SK-N-SH (cell line): ENCODE measurements around the gene APOL2. TPM values are rescaled to one million over a fixed set of nuclear protein-coding genes. Genes with fewer than 3 reads are reported as not detected.
"Not testable (repeated sequence)": the region's sequence is repeated elsewhere in the genome, so short reads cannot be mapped to it uniquely, and the experiment has no call there.

Experiments
- CTCF ChIA-PET: fragments of 300-600, 350-600 bp; formaldehyde crosslinking; extraction: SDS; loops from one replicate; lab custom pipeline; 2021; lab: Yijun Ruan, JAX
- POLR2A ChIA-PET: fragments of 350-600 bp; sonication (Branson Sonifier 250); formaldehyde crosslinking; extraction: SDS; loops from one replicate; lab custom pipeline; 2020; ENCODE audit warnings: antibody characterized with exemption, inconsistent platforms; lab: Yijun Ruan, JAX
- DNase-seq: peaks from one replicate; pipeline ENCODE4 v3.0.0; 2012
- H2AFZ ChIP-seq: fragments of 200-600 bp; sonication (generic); 2 replicates; pipeline ENCODE4 v1.8.1; 2016; ENCODE audit warnings: antibody characterized with exemption, mild to moderate bottlenecking, low read depth
- H3F3A ChIP-seq: fragments of 200-600 bp; sonication (generic); replicated peaks from 2 replicates; pipeline ENCODE3; 2016; ENCODE audit warnings: antibody characterized with exemption, mild to moderate bottlenecking; ENCODE audit not compliant: insufficient read depth
- H3K27ac ChIP-seq, 2 experiments: fragments of 200-500 bp in 1 of 2; fragments of 200-600 bp in 1 of 2; sonication (Bioruptor generic) in 1 of 2; sonication (generic), shearing (Covaris generic) in 1 of 2; 2 replicates each; pipeline versions ENCODE4 v1.5.1 to v1.6.1; 2014 to 2016; ENCODE audit warnings: low read depth in 2 of 2, inconsistent platforms in 1 of 2, low read length in 1 of 2, mild to moderate bottlenecking in 1 of 2, mixed read lengths in 1 of 2
- H3K27me3 ChIP-seq: fragments of 200-600 bp; sonication (generic), shearing (Covaris generic); 2 replicates; pipeline ENCODE4 v1.6.1; 2016; ENCODE audit warnings: mixed run types; ENCODE audit not compliant: insufficient read depth
- H3K36me3 ChIP-seq, 2 experiments: fragments of 200-500 bp in 1 of 2; fragments of 200-600 bp in 1 of 2; sonication (Bioruptor generic) in 1 of 2; sonication (generic) in 1 of 2; replicated peaks in 1 of 2; 2 replicates each; pipeline versions ENCODE3 to v1.5.1; 2014 to 2016; ENCODE audit warnings: low read length in 1 of 2, mild to moderate bottlenecking in 1 of 2; ENCODE audit not compliant: insufficient read depth in 2 of 2, control insufficient read depth in 1 of 2
- H3K4me1 ChIP-seq, 2 experiments: fragments of 200-500 bp in 1 of 2; fragments of 200-600 bp in 1 of 2; sonication (Bioruptor generic) in 1 of 2; sonication (generic), shearing (Covaris generic) in 1 of 2; 2 replicates each; pipeline versions ENCODE4 v1.5.1 to v1.6.1; 2014 to 2016; ENCODE audit warnings: low read depth in 1 of 2, low read length in 1 of 2, mixed run types in 1 of 2; ENCODE audit not compliant: insufficient read depth in 2 of 2, control insufficient read depth in 1 of 2
- H3K4me2 ChIP-seq: fragments of 200-600 bp; sonication (generic), shearing (Covaris generic); 2 replicates; pipeline ENCODE4 v1.6.1; 2017; ENCODE audit warnings: mixed run types
- H3K4me3 ChIP-seq, 2 experiments: fragments of 200-500 bp in 1 of 2; fragments of 200-600 bp in 1 of 2; sonication (Bioruptor generic) in 1 of 2; sonication (generic), shearing (Covaris generic) in 1 of 2; 2 replicates each; pipeline versions ENCODE4 v1.5.1 to v1.8.1; 2014 to 2016; ENCODE audit warnings: low read depth in 2 of 2, inconsistent platforms in 1 of 2, low read length in 1 of 2, mild to moderate bottlenecking in 1 of 2, mixed read lengths in 1 of 2, moderate library complexity in 1 of 2
- H3K79me2 ChIP-seq: fragments of 200-600 bp; sonication (generic); 2 replicates; pipeline ENCODE4 v1.8.1; 2017; ENCODE audit warnings: mild to moderate bottlenecking; ENCODE audit not compliant: insufficient read depth
- H3K9ac ChIP-seq: fragments of 200-600 bp; sonication (generic); 2 replicates; pipeline ENCODE4 v1.6.1; 2017; ENCODE audit warnings: mixed run types
- H3K9me2 ChIP-seq: fragments of 200-600 bp; sonication (generic); 2 replicates; pipeline ENCODE4 v1.6.1; 2017; ENCODE audit warnings: mixed run types
- H3K9me3 ChIP-seq: fragments of 200-600 bp; sonication (generic); 2 replicates; pipeline ENCODE4 v1.6.1; 2017; ENCODE audit warnings: mixed run types, mild to moderate bottlenecking, moderate library complexity
- H4K20me1 ChIP-seq: fragments of 200-600 bp; sonication (generic); 2 replicates; pipeline ENCODE4 v1.6.1; 2017; ENCODE audit warnings: mild to moderate bottlenecking, mixed run types; ENCODE audit not compliant: insufficient read depth
- CTCF ChIP-seq: fragments of 200-600 bp; sonication (generic); IDR thresholded peaks from 2 replicates; pipeline ENCODE4 v1.6.1; 2017; ENCODE audit warnings: antibody characterized with exemption, mild to moderate bottlenecking, moderate library complexity
- ELF1 ChIP-seq: IDR thresholded peaks from 2 replicates; pipeline ENCODE4 v1.4.0; 2012
- EP300 ChIP-seq, 2 experiments: IDR thresholded peaks; 2 replicates each; pipeline versions ENCODE4 v1.4.0 to v1.6.1; 2012; ENCODE audit warnings: borderline replicate concordance in 1 of 2, low read depth in 1 of 2, low read length in 1 of 2
- FOSL2 ChIP-seq: IDR thresholded peaks from 2 replicates; pipeline ENCODE4 v1.4.0; 2012; ENCODE audit warnings: low read depth, mild to moderate bottlenecking, moderate library complexity, borderline replicate concordance
- GABPA ChIP-seq: IDR thresholded peaks from 2 replicates; pipeline ENCODE4 v1.4.0; 2012; ENCODE audit warnings: low read depth, mild to moderate bottlenecking
- IRF3 ChIP-seq: fragments of 150-350 bp; IDR thresholded peaks from 2 replicates; pipeline ENCODE4 v1.6.1; 2016; ENCODE audit warnings: mild to moderate bottlenecking, low read depth, low read length
- MEF2A ChIP-seq: IDR thresholded peaks from 2 replicates; pipeline ENCODE4 v1.4.0; 2012; ENCODE audit warnings: low read depth, borderline replicate concordance
- MXI1 ChIP-seq: IDR thresholded peaks from 2 replicates; pipeline ENCODE4 v1.6.1; 2012; ENCODE audit warnings: mild to moderate bottlenecking, low read depth, low read length, improper control_type of control experiment
- NFIC ChIP-seq: IDR thresholded peaks from 2 replicates; pipeline ENCODE4 v1.4.0; 2012; ENCODE audit warnings: borderline replicate concordance
- POLR2AphosphoS5 ChIP-seq: IDR thresholded peaks from 2 replicates; pipeline ENCODE4 v1.6.1; 2012; ENCODE audit warnings: low read depth, low read length
- RCOR1 ChIP-seq: fragments of 150-350 bp; IDR thresholded peaks from 2 replicates; pipeline ENCODE4 v1.6.1; 2017; ENCODE audit warnings: antibody characterized with exemption, low read length
- RFX5 ChIP-seq: IDR thresholded peaks from 2 replicates; pipeline ENCODE4 v1.6.1; 2012; ENCODE audit warnings: mild to moderate bottlenecking, improper control_type of control experiment, low read length
- SMC3 ChIP-seq: IDR thresholded peaks from 2 replicates; pipeline ENCODE4 v1.6.1; 2012; ENCODE audit warnings: low read depth, low read length, improper control_type of control experiment
- TCF12 ChIP-seq: IDR thresholded peaks from 2 replicates; pipeline ENCODE4 v1.4.0; 2012
- TEAD4 ChIP-seq: IDR thresholded peaks from 2 replicates; pipeline ENCODE4 v1.4.0; 2012; ENCODE audit warnings: mild to moderate bottlenecking, borderline replicate concordance; ENCODE audit not compliant: insufficient read depth
- YY1 ChIP-seq: IDR thresholded peaks from 2 replicates; pipeline ENCODE4 v1.4.0; 2012; ENCODE audit warnings: low read depth, mild to moderate bottlenecking
- ZBTB33 ChIP-seq: IDR thresholded peaks from 2 replicates; pipeline ENCODE4 v1.4.0; 2012; ENCODE audit warnings: low read depth, borderline replicate concordance
- WGBS: methylation state at CpG from one replicate; pipeline ENCODE4 v1.1.6; 2017; ENCODE audit warnings: low lambda C conversion rate; 5-methylcytosine and 5-hydroxymethylcytosine counted together
- polyA plus RNA-seq, 3 experiments: library from polyadenylated mRNA; depleted of rRNA; stranded (reverse); fragments of >200 nt; gene quantifications; 2 replicates each; pipeline ENCODE4 v1.2.3, GENCODE V29; 2012
- TF ChIP-seq, protein P1 (sequence below): IDR thresholded peaks from 2 replicates; pipeline ENCODE4 v1.6.1; 2012; ENCODE audit warnings: mild to moderate bottlenecking, low read depth, low read length, moderate library complexity
- TF ChIP-seq, protein P2 (sequence below): IDR thresholded peaks from 2 replicates; pipeline ENCODE4 v1.4.0; 2012; ENCODE audit warnings: low read depth

Gene APOL2
- polyA plus RNA-seq, 1 of the 3 experiments (the other 2 are of a cell fraction), result 8.3 TPM

DNA sequence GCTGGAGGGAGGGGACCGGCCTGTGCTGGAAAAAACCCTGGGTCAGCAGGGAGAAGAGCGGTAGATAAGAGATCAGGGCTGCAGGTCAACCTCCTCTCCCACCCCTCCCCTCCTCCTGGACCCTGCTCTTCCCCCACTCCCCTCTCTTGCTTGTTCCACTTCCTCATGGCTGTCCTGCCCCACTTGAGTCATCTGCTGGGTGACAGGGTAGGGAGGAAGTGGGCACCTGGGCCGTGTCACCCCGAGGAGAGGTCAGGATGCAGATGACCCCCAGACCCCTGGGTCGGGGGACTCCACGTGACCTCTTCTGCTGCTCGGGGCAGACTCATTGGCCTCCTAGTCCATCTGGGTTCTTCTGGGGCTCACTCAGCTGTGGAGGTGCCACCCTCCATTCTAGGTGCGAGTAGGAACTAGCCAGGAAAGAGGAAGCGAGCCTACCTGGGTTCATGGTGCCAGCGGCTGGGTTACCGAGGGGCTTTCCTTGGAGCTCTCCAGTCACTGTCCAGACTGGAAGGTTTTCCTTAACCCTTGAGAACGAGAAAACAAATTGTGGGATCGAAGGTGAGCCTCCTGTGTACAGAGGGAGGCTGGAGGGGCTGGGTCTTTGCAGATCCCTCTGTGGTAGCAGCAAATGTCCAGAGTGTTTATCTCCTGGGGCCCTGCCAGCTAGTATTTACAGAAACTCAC, 6.5 kb downstream of the APOL2 start:
- H3K9me3 ChIP-seq, result no peaks in the 10 kb centered on the region
- H3K4me2 ChIP-seq, result no peak overlapping the region
- peaks cover 5 to 20% of the 10 kb centered on the region in 2 experiments for H3K36me3 ChIP-seq
- 91% methylated on average over 12 of the region's 13 CpGs for WGBS
- H4K20me1 ChIP-seq, result no peaks in the 10 kb centered on the region
- H2AFZ ChIP-seq, result no peak overlapping the region
- H3K4me3 ChIP-seq, result no peak overlapping the region
- no peak for DNase-seq
- ChIA-PET POLR2A (no interaction called here), CTCF (no interaction called here)
- H3K4me1 ChIP-seq, result peaks cover 4 to 11% of the 10 kb centered on the region in 2 experiments; a peak in 1 of 4 replicates
- H3K9ac ChIP-seq, result no peak overlapping the region
- no peak overlapping the region for H3K27ac ChIP-seq
- H3K79me2 ChIP-seq, result peaks cover 14% of the 10 kb centered on the region
- no peaks in the 10 kb centered on the region for H3K27me3 ChIP-seq
- peaks cover 4% of the 10 kb centered on the region for H3F3A ChIP-seq
- TF ChIP-seq RFX5 (no peak), TCF12 (no peak), FOSL2 (no peak), ZBTB33 (no peak), RCOR1 (no peak), GABPA (no peak), ELF1 (no peak), TEAD4 (no peak), SMC3 (no peak), CTCF (no peak), EP300 (IDR thresholded peaks at IDR 0.05; ENCODE audit: borderline replicate concordance in 1 of 2, low read depth in 1 of 2, low read length in 1 of 2) (no peak), NFIC (no peak), IRF3 (no peak), YY1 (no peak), MXI1 (no peak), POLR2AphosphoS5 (no peak), MEF2A (no peak)
- TF ChIP-seq, protein P1, sequence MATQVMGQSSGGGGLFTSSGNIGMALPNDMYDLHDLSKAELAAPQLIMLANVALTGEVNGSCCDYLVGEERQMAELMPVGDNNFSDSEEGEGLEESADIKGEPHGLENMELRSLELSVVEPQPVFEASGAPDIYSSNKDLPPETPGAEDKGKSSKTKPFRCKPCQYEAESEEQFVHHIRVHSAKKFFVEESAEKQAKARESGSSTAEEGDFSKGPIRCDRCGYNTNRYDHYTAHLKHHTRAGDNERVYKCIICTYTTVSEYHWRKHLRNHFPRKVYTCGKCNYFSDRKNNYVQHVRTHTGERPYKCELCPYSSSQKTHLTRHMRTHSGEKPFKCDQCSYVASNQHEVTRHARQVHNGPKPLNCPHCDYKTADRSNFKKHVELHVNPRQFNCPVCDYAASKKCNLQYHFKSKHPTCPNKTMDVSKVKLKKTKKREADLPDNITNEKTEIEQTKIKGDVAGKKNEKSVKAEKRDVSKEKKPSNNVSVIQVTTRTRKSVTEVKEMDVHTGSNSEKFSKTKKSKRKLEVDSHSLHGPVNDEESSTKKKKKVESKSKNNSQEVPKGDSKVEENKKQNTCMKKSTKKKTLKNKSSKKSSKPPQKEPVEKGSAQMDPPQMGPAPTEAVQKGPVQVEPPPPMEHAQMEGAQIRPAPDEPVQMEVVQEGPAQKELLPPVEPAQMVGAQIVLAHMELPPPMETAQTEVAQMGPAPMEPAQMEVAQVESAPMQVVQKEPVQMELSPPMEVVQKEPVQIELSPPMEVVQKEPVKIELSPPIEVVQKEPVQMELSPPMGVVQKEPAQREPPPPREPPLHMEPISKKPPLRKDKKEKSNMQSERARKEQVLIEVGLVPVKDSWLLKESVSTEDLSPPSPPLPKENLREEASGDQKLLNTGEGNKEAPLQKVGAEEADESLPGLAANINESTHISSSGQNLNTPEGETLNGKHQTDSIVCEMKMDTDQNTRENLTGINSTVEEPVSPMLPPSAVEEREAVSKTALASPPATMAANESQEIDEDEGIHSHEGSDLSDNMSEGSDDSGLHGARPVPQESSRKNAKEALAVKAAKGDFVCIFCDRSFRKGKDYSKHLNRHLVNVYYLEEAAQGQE, result no peak
- TF ChIP-seq, protein P2, sequence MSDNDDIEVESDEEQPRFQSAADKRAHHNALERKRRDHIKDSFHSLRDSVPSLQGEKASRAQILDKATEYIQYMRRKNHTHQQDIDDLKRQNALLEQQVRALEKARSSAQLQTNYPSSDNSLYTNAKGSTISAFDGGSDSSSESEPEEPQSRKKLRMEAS, result no peak
- TF ChIP-seq, all 33 proteins: peak for 0
- H3K9me2 ChIP-seq, result no peaks in the 10 kb centered on the region

DNA sequence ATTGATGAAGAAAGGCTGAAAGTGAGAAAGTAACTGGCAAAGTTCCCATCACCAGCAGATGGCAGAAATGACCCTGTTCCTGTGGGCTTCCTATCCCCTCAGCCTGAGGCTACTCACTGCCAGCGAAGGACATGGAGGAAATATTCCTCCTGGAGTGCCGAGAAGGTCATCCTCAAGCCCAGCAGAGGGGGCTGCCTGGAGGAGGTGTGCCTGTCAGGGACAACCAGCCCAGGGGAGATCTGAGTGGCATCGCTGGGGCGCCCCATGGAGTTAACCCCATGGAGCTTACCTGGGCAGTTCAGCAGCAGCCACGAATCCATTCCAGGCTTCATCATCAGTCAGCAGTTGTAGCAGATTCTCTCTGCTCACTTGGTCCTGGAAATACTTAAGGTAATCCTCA, 8.3 kb downstream of the APOL2 start:
- H3K4me2 ChIP-seq, H3K27ac ChIP-seq, CTCF ChIA-PET, DNase-seq, H3K27me3 ChIP-seq, H3K79me2 ChIP-seq, H4K20me1 ChIP-seq, POLR2A ChIA-PET, H3K9ac ChIP-seq, H3K4me3 ChIP-seq, H3K4me1 ChIP-seq, H2AFZ ChIP-seq, H3K9me3 ChIP-seq, H3F3A ChIP-seq, H3K9me2 ChIP-seq: not testable (repeated sequence)
- H3K36me3 ChIP-seq, result peaks cover 2 to 23% of the 10 kb centered on the region in 2 experiments
- WGBS, result 90% methylated on average over 5 of the region's 5 CpGs
